Measurements from ENCODE around the gene PIANP. TPM values are rescaled to one million over a fixed set of nuclear protein-coding genes. Genes with fewer than 3 reads are reported as not detected.
"Not testable (repeated sequence)": the region's sequence is repeated elsewhere in the genome, so short reads cannot be mapped to it uniquely, and the experiment has no call there.

PIANP gene
- total RNA-seq, 3 donors from 2014 or later (not counting 1 experiment from before 2014, with no cell fraction given), result not detected

- WGBS (ENCODE audit: insufficient coverage), result 50% methylated on average over 13 of the region's 13 CpGs
- DNase-seq, result peak in 1 of 2 donors; percentile 57
Measured at GRCh38 chr12:6745741-6746525, 45.3 kb upstream of the PIANP start.

GRCh38 chr12:6743300-6743699 is 42.7 kb upstream of the PIANP start:
- Mint-ChIP-seq H3K4me1 (peaks cover 0 to 11% of the 10 kb centered on the region in 2 donors), H3K36me3 (peaks cover 12% of the 10 kb centered on the region)
- peaks cover 15% of the 10 kb centered on the region for H3K4me1 ChIP-seq (ENCODE audit: control insufficient read depth, insufficient read depth, low read length)
- H3K9me3 ChIP-seq (ENCODE audit: control insufficient read depth, insufficient read depth, low read length); H3K27ac Mint-ChIP-seq; intact Hi-C loops (cut with micrococcal nuclease); ATAC-seq; H3K27me3 ChIP-seq (ENCODE audit: control insufficient read depth, insufficient read depth, low read length); H3K4me3 Mint-ChIP-seq; DNase-seq; H3K4me3 ChIP-seq (ENCODE audit: low read length); H3K9me3 Mint-ChIP-seq; H3K27me3 Mint-ChIP-seq (ENCODE audit: low read depth in 2 of 2); H3K27ac ChIP-seq (ENCODE audit: low read length): not testable (repeated sequence)
- peaks cover 19% of the 10 kb centered on the region for H3K36me3 ChIP-seq (ENCODE audit: control insufficient read depth, insufficient read depth, low read length)
- 62% methylated on average over 5 of the region's 7 CpGs for WGBS (ENCODE audit: insufficient coverage)

More at GRCh38 chr12:6745741-6746525, 45.3 kb upstream of the PIANP start:
- no peaks in the 10 kb centered on the region for H3K27me3 Mint-ChIP-seq (ENCODE audit: low read depth in 2 of 2)
- intact Hi-C loops (cut with micrococcal nuclease), result no loop called here
- Histone ChIP-seq H3K4me1 (ENCODE audit: control insufficient read depth, insufficient read depth, low read length) (peaks cover 15% of the 10 kb centered on the region), H3K27ac (ENCODE audit: low read length) (peak overlapping the region; percentile 48), H3K36me3 (ENCODE audit: control insufficient read depth, insufficient read depth, low read length) (peaks cover 45% of the 10 kb centered on the region), H3K4me3 (ENCODE audit: low read length) (no peak overlapping the region), H3K27me3 (ENCODE audit: control insufficient read depth, insufficient read depth, low read length) (no peaks in the 10 kb centered on the region), H3K9me3 (ENCODE audit: control insufficient read depth, insufficient read depth, low read length) (no peaks in the 10 kb centered on the region)
- no peak overlapping the region for H3K4me3 Mint-ChIP-seq
- peaks cover 0 to 15% of the 10 kb centered on the region in 2 donors for H3K4me1 Mint-ChIP-seq
- TF ChIP-seq CTCF (IDR thresholded peaks at IDR 0.05), result no peak
- peak; percentile 54 to 90 (median 55) for ATAC-seq
- H3K27ac Mint-ChIP-seq, result peak overlapping the region in 1 of 2 donors; percentile 62
- H3K36me3 Mint-ChIP-seq, result peaks cover 14% of the 10 kb centered on the region
- no peaks in the 10 kb centered on the region for H3K9me3 Mint-ChIP-seq

GRCh38 chr12:6742834-6743233 is 42.2 kb upstream of the PIANP start:
- Histone ChIP-seq H3K9me3 (ENCODE audit: control insufficient read depth, insufficient read depth, low read length) (no peaks in the 10 kb centered on the region), H3K27ac (ENCODE audit: low read length) (no peak overlapping the region), H3K27me3 (ENCODE audit: control insufficient read depth, insufficient read depth, low read length) (no peaks in the 10 kb centered on the region), H3K36me3 (ENCODE audit: control insufficient read depth, insufficient read depth, low read length) (peaks cover 15% of the 10 kb centered on the region), H3K4me1 (ENCODE audit: control insufficient read depth, insufficient read depth, low read length) (peaks cover 15% of the 10 kb centered on the region), H3K4me3 (ENCODE audit: low read length) (no peak overlapping the region)
- no peaks in the 10 kb centered on the region for H3K27me3 Mint-ChIP-seq (ENCODE audit: low read depth in 2 of 2)
- H3K4me1 Mint-ChIP-seq, result peaks cover 0 to 11% of the 10 kb centered on the region in 2 donors
- H3K4me3 Mint-ChIP-seq, result no peak overlapping the region
- ATAC-seq, result no peak
- no peak overlapping the region for H3K27ac Mint-ChIP-seq
- TF ChIP-seq CTCF (IDR thresholded peaks at IDR 0.05), result no peak
- intact Hi-C loops (cut with micrococcal nuclease), result no loop called here
- H3K9me3 Mint-ChIP-seq, result no peaks in the 10 kb centered on the region
- WGBS (ENCODE audit: insufficient coverage), result 83% methylated on average over 3 of the region's 3 CpGs
- no peak for DNase-seq
- H3K36me3 Mint-ChIP-seq, result peaks cover 7% of the 10 kb centered on the region

GRCh38 chr12:6742080-6742479 is 41.5 kb upstream of the PIANP start:
- H3K4me3 ChIP-seq (ENCODE audit: low read length); ATAC-seq; H3K4me1 Mint-ChIP-seq; H3K27me3 ChIP-seq (ENCODE audit: control insufficient read depth, insufficient read depth, low read length); H3K27ac Mint-ChIP-seq; H3K27me3 Mint-ChIP-seq (ENCODE audit: low read depth in 2 of 2); H3K4me3 Mint-ChIP-seq; H3K36me3 Mint-ChIP-seq; H3K27ac ChIP-seq (ENCODE audit: low read length); H3K9me3 ChIP-seq (ENCODE audit: control insufficient read depth, insufficient read depth, low read length); H3K36me3 ChIP-seq (ENCODE audit: control insufficient read depth, insufficient read depth, low read length); intact Hi-C loops (cut with micrococcal nuclease); H3K9me3 Mint-ChIP-seq; DNase-seq: not testable (repeated sequence)
- WGBS (ENCODE audit: insufficient coverage), result 96% methylated on average over 9 of the region's 12 CpGs
- peaks cover 15% of the 10 kb centered on the region for H3K4me1 ChIP-seq (ENCODE audit: control insufficient read depth, insufficient read depth, low read length)

All from natural killer cell (primary cell).